Skin epidermis (tissue), 12 donors: ENCODE measurements around the gene GLYATL3.

Source experiments
- H3K27ac ChIP-seq, 21 experiments: fragments of 200-600 bp; sonication (generic) in 11 of 21; one replicate each; pipeline ENCODE4 v1.5.0; 2020; ENCODE audit warnings: mild to moderate bottlenecking in 3 of 21, inconsistent platforms in 2 of 21, moderate library complexity in 2 of 21
- H3K4me3 ChIP-seq, 7 experiments: fragments of 200-600 bp; sonication (generic) in 2 of 7; one replicate each; pipeline ENCODE4 v1.5.0; 2020; ENCODE audit warnings: inconsistent platforms in 2 of 7, mild to moderate bottlenecking in 2 of 7, moderate library complexity in 1 of 7

Gene GLYATL3

GRCh38 chr6:49541936-49542335, 42.2 kb downstream of the GLYATL3 start:
- Histone ChIP-seq H3K4me3 (no peak overlapping the region), H3K27ac (no peak overlapping the region)

DNA sequence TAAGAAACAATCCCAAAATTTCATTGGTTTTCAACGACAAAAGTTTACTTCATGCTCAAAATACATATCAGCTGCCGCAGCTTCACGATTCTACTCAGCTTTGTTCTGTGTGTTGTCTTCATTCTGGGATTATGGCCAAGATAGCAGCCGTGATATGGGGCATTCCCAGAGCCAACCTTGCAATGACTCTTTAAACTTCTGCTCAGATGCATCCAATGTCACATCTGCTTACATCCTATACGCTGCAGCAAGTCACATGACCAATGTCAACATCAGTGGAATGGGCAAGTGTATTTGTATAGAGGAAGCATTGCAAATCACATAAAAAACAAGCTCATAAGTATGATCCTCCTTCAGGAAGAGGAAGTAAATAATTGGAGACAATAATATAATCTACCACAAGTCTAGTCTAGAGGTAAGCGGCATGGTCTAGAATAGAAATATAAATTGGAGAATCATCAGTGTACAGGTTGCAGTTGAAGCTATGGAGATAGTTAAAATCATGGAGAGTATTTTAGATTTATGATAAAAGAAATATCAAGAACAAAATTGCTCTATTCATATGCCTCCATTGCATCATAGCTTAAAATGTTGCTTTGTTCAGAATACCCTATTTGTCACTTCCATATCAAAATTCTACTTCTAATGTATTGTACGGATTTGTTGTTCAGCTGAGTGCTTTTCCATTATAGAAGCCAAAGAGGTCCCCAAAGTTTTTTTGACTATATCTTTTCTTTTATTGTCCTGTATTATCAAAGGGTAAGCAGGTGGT, 43.5 kb downstream of the GLYATL3 start:
- no peak overlapping the region for H3K27ac ChIP-seq
- no peak overlapping the region for H3K4me3 ChIP-seq

GRCh38 chr6:49546331-49546730, 46.6 kb downstream of the GLYATL3 start:
- Histone ChIP-seq H3K4me3 (no peak overlapping the region), H3K27ac (no peak overlapping the region)

DNA sequence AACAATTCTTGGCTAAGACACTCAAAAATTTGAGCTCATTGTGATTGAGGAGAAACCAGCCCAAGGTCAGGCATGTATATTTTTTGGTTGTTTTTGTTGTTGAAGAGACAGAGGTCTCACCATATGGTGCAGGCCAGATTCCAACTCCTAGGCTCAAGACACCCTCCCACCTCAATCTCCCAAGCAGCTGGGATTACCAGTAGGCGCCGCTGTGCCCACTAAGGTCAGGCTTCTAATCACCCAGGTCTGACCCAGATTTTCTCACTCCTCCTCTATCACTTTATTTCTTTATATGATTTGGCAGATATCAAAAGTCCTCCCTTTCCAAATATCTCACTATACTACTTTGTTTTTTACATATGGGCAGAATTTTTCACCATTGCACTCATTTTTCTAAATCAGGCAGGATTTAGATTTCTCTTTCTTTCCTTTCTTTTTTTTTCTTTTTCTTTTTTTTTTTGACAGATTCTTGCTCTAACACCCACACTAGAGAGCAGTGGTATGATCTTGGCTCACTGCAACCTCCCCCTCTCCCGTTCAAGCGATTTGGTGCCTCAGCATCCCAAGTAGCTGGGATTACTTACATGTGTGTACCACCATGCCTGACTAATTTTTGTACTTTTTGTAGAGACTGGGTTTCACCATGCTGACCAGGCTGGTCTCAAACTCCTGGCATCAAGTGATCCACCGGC, 49.0 kb downstream of the GLYATL3 start:
- H3K27ac ChIP-seq = no peak overlapping the region
- no peak overlapping the region for H3K4me3 ChIP-seq

DNA sequence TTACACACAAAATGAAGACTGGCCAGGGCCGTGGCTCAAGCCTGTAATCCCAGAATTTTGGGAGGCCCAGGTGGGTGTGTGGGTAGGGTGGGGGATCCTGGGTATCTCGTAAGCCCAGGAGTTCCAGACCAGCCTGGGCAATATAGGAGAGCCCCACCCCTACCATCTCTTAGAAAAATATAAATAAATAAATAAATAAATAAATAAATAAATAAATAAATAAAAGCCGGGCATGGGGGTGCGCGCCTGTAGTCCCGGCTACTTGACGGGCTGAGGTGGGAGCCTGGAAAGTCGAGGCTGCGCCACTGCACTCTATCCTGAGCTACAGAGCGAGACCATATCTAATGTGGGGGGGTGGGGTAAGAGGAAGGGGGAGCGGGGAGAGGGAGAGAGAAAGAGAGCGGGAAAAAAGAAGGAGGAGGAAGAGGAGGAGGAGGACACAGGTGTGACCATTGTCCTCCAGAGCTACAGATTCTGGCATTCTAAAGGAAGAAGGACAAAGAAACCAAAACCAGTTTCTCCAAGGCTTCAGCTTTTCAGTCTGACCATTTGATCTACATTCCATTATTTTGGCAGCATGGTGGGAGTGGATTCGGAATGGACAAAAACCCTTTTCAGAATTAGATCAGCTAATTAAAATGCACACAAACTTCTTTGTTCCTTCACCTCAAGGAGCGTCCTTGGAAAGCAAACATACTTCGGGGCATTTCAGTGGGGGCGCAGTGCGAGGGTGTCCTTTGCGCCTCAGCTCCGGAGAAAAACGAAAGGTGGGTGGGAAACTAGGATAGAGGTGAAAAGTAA, 50.2 kb downstream of the GLYATL3 start:
- peak overlapping the region in 1 of 21 experiments; percentile 44 for H3K27ac ChIP-seq

DNA sequence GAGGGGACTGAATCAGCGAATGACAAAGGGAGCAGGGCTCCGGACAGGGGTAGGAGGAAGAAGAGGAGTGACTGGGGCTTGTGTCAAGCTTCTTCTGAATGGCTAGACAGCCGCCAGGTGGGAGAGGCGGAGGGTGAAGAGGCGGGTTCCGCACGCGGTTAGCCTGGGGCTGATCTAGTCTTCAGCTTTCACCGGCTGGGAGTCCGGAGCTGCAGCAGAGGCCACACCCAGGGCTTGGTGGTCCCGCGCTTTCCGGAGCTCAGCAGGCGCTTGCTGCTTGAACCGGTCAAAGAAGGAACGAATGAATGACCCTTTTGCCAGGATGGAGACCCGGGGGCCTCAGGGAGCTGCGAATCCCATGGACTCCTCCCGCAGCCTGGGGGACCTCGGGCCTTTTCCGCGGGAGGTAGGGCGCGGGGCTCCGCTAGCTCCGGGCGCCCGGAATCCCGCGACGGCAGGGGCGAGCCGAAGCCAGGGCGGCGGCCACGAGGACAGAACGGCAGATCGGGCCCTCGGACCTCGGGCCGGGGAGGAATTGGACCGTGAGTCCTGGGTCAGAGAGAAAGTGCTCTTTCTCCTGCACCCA, 50.9 kb downstream of the GLYATL3 start, which contains the start of gene C6orf141:
TSS of gene C6orf141 (plus strand) at position 177 of the 586 bp plus-strand sequence. CDS start at position 302, 125 bp downstream.
- H3K4me3 ChIP-seq = peak within 1 kb of the TSS; percentile 42 to 54 (median 47)
- H3K27ac ChIP-seq = peak within 1 kb of the TSS in 11 of 21 experiments; percentile 16 to 71 (median 45)

More for the DNA sequence above, 50.2 kb downstream of the GLYATL3 start:
- peak overlapping the region; percentile 42 to 54 (median 47) for H3K4me3 ChIP-seq

DNA sequence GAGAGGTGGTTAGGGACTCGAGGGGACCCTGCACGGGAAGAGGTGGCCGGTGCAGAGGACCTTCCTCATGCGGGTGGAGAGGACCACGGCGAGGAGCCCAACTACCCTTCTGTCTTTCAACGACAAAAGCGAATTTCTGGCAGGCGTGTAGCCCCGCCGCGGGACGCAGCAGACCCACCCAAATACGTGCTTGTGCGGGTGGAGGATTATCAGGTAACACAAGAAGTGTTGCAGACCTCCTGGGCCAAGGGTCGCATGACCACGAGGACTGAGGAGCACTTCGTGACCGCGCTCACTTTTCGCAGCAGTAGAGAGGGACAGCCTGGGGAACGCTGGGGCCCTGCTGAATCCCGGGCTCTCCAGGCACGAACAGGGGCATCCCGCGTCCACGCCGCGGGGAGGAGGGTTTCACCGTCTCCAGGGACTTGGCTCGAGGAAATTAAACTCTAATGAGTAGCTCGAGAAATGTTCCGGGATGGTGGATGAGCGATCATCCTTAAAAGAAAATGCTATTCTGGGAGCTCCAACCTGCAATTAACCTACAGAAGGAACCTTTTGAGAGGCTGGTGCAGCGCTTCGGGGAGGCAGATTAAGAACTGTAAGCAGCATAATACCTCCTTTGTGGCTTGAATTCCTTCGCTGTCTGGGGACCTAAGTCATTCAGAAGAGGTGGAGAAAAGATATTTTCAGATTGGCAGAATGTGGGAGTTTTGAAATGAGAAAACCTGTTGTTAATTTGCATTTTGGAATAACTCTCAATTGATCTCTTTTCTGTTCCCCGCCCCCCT, 51.5 kb downstream of the GLYATL3 start:
- peak overlapping the region; percentile 42 to 54 (median 47) for H3K4me3 ChIP-seq
- H3K27ac ChIP-seq = peak overlapping the region in 11 of 21 experiments; percentile 16 to 71 (median 45)

DNA sequence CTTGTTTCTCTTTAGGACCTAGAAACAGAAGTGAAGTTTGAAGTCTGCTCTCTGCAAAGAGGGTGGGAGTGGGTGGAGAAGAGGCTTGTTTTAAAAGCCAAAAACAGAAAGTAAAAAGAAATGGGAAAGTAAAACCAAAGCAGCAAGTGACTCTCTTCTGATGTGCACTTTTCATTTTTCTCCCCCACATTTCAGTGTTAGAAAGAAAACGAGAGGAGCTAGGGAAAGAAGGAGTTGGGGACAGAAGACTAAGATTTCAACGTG, 52.1 kb downstream of the GLYATL3 start:
- Histone ChIP-seq H3K4me3 (peak overlapping the region in 6 of 7 experiments; percentile 42 to 54 (median 48)), H3K27ac (peak overlapping the region in 5 of 21 experiments; percentile 20 to 70 (median 37))

DNA sequence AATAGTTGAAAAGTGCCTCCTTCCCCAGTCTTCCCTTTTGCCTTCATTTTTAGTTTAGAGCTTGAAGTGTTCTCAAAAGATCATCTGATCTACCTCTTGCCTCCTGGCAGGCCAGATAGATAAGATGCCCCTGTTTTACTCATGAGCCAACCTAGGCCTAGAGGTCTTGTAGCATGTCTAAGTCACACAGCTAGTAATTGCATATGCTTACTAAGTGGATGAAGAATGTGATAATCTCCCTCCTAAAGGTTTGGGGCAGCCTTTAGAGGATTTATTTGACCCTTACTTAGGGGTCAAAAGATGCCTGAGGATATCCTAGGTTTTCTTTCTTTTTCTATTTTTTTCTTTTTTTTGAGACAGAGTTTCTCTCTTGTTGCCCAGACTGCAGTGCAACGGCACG, 52.9 kb downstream of the GLYATL3 start:
- Histone ChIP-seq H3K4me3 (peak overlapping the region in 1 of 7 experiments; percentile 42), H3K27ac (peak overlapping the region in 1 of 21 experiments; percentile 70)

DNA sequence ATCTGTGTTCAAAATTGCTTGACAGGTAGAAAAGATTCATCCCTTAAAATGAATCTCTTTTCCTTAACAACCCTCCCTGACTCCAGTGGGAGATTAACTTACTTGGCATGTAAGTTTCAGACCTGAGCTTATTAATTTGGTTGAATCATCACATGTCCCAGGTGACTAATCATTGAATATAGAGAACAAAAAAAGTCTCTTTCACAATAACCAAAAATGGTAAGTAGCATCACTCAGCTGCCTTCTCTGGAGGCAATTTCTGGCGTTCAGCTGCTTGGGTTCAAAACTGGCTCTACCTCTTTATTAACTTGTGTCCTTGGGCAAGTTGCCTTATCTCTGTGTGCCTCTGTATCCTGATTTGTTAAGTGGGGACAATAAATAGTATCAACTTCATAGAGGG, 53.7 kb downstream of the GLYATL3 start:
- H3K27ac ChIP-seq = no peak overlapping the region

DNA sequence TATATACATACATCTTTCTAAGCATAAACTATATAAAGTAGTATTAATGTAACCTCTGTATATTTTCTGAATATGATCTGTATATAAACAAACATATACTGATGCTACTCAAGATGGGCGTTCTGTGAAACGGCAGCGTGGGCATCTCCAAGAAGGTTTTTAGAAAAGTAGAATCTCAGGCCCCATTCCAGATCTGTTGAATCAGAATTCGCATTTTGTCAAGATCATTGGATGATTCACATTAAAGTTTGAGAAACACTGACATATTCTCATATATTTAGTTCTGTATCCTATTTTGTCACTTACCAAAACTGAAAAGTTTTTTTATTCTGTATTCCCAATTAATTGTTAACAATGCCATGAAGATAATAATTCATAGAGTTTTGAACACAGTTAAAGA, 56.2 kb downstream of the GLYATL3 start:
- Histone ChIP-seq H3K27ac (peak overlapping the region in 2 of 21 experiments; percentile 5 to 6), H3K4me3 (no peak overlapping the region)

More for the DNA sequence above, 53.7 kb downstream of the GLYATL3 start:
- no peak overlapping the region for H3K4me3 ChIP-seq

- peak overlapping the region in 1 of 21 experiments; percentile 6 for H3K27ac ChIP-seq
- H3K4me3 ChIP-seq = no peak overlapping the region
These were observed 56.7 kb downstream of the GLYATL3 start for GRCh38 chr6:49556429-49556837.

GRCh38 chr6:49557177-49557576, 57.5 kb downstream of the GLYATL3 start:
- Histone ChIP-seq H3K4me3 (no peak overlapping the region), H3K27ac (no peak overlapping the region)

GRCh38 chr6:49558238-49558637, 58.5 kb downstream of the GLYATL3 start:
- Histone ChIP-seq H3K4me3 (no peak overlapping the region), H3K27ac (no peak overlapping the region)

- no peak overlapping the region for H3K4me3 ChIP-seq
- H3K27ac ChIP-seq = no peak overlapping the region
These were observed 63.5 kb downstream of the GLYATL3 start for GRCh38 chr6:49563006-49563886.

GRCh38 chr6:49564552-49564951, 64.8 kb downstream of the GLYATL3 start:
- Histone ChIP-seq H3K27ac (no peak overlapping the region), H3K4me3 (no peak overlapping the region)

DNA sequence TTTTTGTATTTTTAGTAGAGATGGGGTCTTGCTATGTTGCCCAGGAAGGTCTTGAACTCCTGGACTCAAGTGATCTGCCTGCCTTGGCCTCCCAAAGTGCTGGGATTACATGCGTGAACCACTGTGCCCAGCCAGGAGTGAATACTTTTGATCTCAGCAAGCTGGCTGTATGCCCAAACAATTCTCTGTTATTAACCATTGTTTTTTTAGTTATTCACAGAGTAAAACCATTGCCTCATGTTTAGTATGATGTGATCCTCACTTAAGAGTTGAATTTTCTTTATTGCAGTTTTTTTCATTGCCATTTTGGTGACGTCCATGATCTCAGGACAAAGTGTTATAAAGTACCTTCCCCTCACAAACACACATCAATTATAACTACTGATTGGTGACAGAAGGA, 65.5 kb downstream of the GLYATL3 start:
- Histone ChIP-seq H3K4me3 (no peak overlapping the region), H3K27ac (peak overlapping the region in 2 of 21 experiments; percentile 38 to 72)

- no peak overlapping the region for H3K4me3 ChIP-seq
- H3K27ac ChIP-seq = peak overlapping the region in 2 of 21 experiments; percentile 43 to 81
These were observed 66.1 kb downstream of the GLYATL3 start for GRCh38 chr6:49565855-49566254.
